Stimulated activated naive B cell treated with anti-CD40 and anti-IgM and Interleukin-4, amounts not matched to agents 10 μg/mL and 1 μg/mL and 100 μg/mL, for 72 hours (primary cell): ENCODE measurements around the gene CD46.

Source experiments
- ATAC-seq, 2 donors: fragments of 150-1000 bp; cut with Tn5 transposase; replicated peaks; 2 replicates each; pipeline ENCODE4 v1.10.0; 2021; ENCODE audit warnings: moderate library complexity in 1 of 2
- DNase-seq: peaks from one replicate; pipeline ENCODE4 v3.0.0; 2021
- H3K27ac Mint-ChIP-seq: one replicate; pipeline ENCODE4 v1.8.0; 2022; ENCODE audit warnings: mild to moderate bottlenecking, mixed read lengths
- H3K27me3 Mint-ChIP-seq, 2 donors: one replicate each; pipeline ENCODE4 v1.8.0; 2022; ENCODE audit warnings: mixed read lengths in 2 of 2
- H3K36me3 Mint-ChIP-seq, 2 donors: one replicate each; pipeline ENCODE4 v1.8.0; 2022; ENCODE audit warnings: mixed read lengths in 2 of 2, mild to moderate bottlenecking in 1 of 2
- H3K4me1 Mint-ChIP-seq, 2 donors: one replicate each; pipeline ENCODE4 v1.8.0; 2022; ENCODE audit warnings: mixed read lengths in 2 of 2, mild to moderate bottlenecking in 1 of 2
- H3K4me3 Mint-ChIP-seq, 2 donors: one replicate each; pipeline ENCODE4 v1.8.0; 2022; ENCODE audit warnings: mild to moderate bottlenecking in 2 of 2, mixed read lengths in 2 of 2, moderate library complexity in 1 of 2
- H3K9me3 Mint-ChIP-seq, 2 donors: one replicate each; pipeline ENCODE4 v1.8.0; 2022; ENCODE audit warnings: mixed read lengths in 2 of 2, mild to moderate bottlenecking in 1 of 2

CD46 gene

GRCh38 chr1:207841293-207841692 is 89.4 kb downstream of the CD46 start:
- peaks cover 32 to 77% of the 10 kb centered on the region in 2 donors for H3K4me1 Mint-ChIP-seq
- no peak for DNase-seq

GRCh38 chr1:207841901-207842300 is 90.0 kb downstream of the CD46 start:
- ATAC-seq (no peak), DNase-seq (no peak)
- no peak overlapping the region for H3K27ac Mint-ChIP-seq
- H3K4me1 Mint-ChIP-seq: peaks cover 31 to 71% of the 10 kb centered on the region in 2 donors
- no peak overlapping the region for H3K4me3 Mint-ChIP-seq
- H3K36me3 Mint-ChIP-seq: peaks cover 21 to 46% of the 10 kb centered on the region in 2 donors
- H3K9me3 Mint-ChIP-seq: peaks cover 3 to 4% of the 10 kb centered on the region in 2 donors
- no peaks in the 10 kb centered on the region for H3K27me3 Mint-ChIP-seq

More at GRCh38 chr1:207841293-207841692, 89.4 kb downstream of the CD46 start:
- Mint-ChIP-seq H3K27me3 (no peaks in the 10 kb centered on the region), H3K9me3 (peaks cover 3 to 4% of the 10 kb centered on the region in 2 donors), H3K4me3 (no peak overlapping the region), H3K36me3 (peaks cover 22 to 49% of the 10 kb centered on the region in 2 donors), H3K27ac (no peak overlapping the region)
- no peak for ATAC-seq

- no peak overlapping the region for H3K27ac Mint-ChIP-seq
- no peaks in the 10 kb centered on the region for H3K27me3 Mint-ChIP-seq
- H3K36me3 Mint-ChIP-seq: peaks cover 19 to 44% of the 10 kb centered on the region in 2 donors
- peaks cover 3 to 4% of the 10 kb centered on the region in 2 donors for H3K9me3 Mint-ChIP-seq
- DNase-seq: no peak
- peaks cover 29 to 68% of the 10 kb centered on the region in 2 donors for H3K4me1 Mint-ChIP-seq
- no peak overlapping the region for H3K4me3 Mint-ChIP-seq
- ATAC-seq: no peak
Measured at GRCh38 chr1:207842506-207842905, 90.7 kb downstream of the CD46 start.

DNA sequence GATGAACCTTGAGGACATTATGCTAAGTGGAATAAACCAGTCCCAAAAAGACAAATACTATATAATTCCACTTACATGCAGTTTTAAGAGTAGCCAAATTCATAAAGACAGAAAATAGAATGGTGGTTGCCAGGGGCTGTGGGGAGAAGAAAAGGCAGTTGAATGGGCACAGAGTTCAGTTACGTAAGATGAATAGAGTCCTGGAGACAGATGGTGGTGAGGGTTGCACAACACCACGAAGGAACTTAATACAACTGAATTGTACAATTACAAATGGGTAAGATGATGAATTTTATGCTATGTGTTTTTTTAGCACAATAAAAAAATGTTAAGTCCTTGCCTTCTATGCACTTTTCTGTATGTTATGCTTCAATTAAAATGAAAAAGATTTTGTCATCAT is 92.5 kb downstream of the CD46 start:
- ATAC-seq (no peak), DNase-seq (no peak)
- Mint-ChIP-seq H3K4me1 (peaks cover 30 to 70% of the 10 kb centered on the region in 2 donors), H3K36me3 (peaks cover 19 to 41% of the 10 kb centered on the region in 2 donors), H3K27ac (no peak overlapping the region), H3K4me3 (no peak overlapping the region), H3K27me3 (no peaks in the 10 kb centered on the region), H3K9me3 (no peaks in the 10 kb centered on the region)
